HTR-8/SVneo (cell line): Measurements from ENCODE around the gene CACNA1D.
A peak's percentile ranks its signal among the peaks of the same experiment; 100 is the strongest.

Source experiments
- DNase-seq: peaks from one replicate; pipeline ENCODE4 v3.0.0; 2011; ENCODE audit warnings: low spot score, mixed read lengths; ENCODE audit not compliant: insufficient read length
- FAIRE-seq: peaks from 2 replicates; lab custom pipeline; 2011; peaks lifted over from hg19 to GRCh38; lab: Jason Lieb, UNC

The CACNA1D gene

GRCh38 chr3:53765753-53766152 is 271.3 kb downstream of the CACNA1D start:
- DNase-seq = no peak
- FAIRE-seq = no peak

GRCh38 chr3:53766706-53767105 is 272.3 kb downstream of the CACNA1D start:
- DNase-seq = no peak
- no peak for FAIRE-seq

- FAIRE-seq (no peak), DNase-seq (no peak)
These were observed 274.4 kb downstream of the CACNA1D start for GRCh38 chr3:53768478-53769459.

- DNase-seq (no peak), FAIRE-seq (no peak)
These were observed 278.2 kb downstream of the CACNA1D start for GRCh38 chr3:53772562-53772961.

GRCh38 chr3:53773021-53773436 is 278.6 kb downstream of the CACNA1D start:
- FAIRE-seq (no peak), DNase-seq (no peak)

- DNase-seq = no peak
- FAIRE-seq = no peak
These were observed 279.4 kb downstream of the CACNA1D start for GRCh38 chr3:53773611-53774368.

- FAIRE-seq (no peak), DNase-seq (no peak)
These were observed 280.0 kb downstream of the CACNA1D start for GRCh38 chr3:53774414-53774813.

GRCh38 chr3:53775018-53775417 is 280.6 kb downstream of the CACNA1D start:
- FAIRE-seq (no peak), DNase-seq (no peak)

GRCh38 chr3:53775834-53776251 is 281.4 kb downstream of the CACNA1D start:
- no peak for FAIRE-seq
- DNase-seq = no peak

- DNase-seq = no peak
- peak; percentile 13 for FAIRE-seq
These were observed 282.2 kb downstream of the CACNA1D start for GRCh38 chr3:53776494-53777101.

GRCh38 chr3:53777468-53777867 is 283.1 kb downstream of the CACNA1D start:
- FAIRE-seq (no peak), DNase-seq (no peak)

GRCh38 chr3:53778153-53778552 is 283.7 kb downstream of the CACNA1D start:
- no peak for DNase-seq
- FAIRE-seq = no peak

GRCh38 chr3:53780171-53780570 is 285.8 kb downstream of the CACNA1D start:
- FAIRE-seq (no peak), DNase-seq (no peak)

- FAIRE-seq = no peak
These were observed 286.4 kb downstream of the CACNA1D start for GRCh38 chr3:53780806-53781205.

GRCh38 chr3:53787016-53787415 is 292.6 kb downstream of the CACNA1D start:
- FAIRE-seq = no peak
- no peak for DNase-seq

More at GRCh38 chr3:53780806-53781205, 286.4 kb downstream of the CACNA1D start:
- DNase-seq = no peak

GRCh38 chr3:53788038-53788437 is 293.6 kb downstream of the CACNA1D start:
- FAIRE-seq (no peak), DNase-seq (no peak)

- FAIRE-seq (no peak), DNase-seq (no peak)
These were observed 295.0 kb downstream of the CACNA1D start for GRCh38 chr3:53789459-53789858.

- no peak for FAIRE-seq
- DNase-seq = no peak
These were observed 296.1 kb downstream of the CACNA1D start for GRCh38 chr3:53790470-53790869.

GRCh38 chr3:53791317-53791716 is 296.9 kb downstream of the CACNA1D start:
- FAIRE-seq = no peak
- DNase-seq = no peak

GRCh38 chr3:53792866-53793265 is 298.5 kb downstream of the CACNA1D start:
- DNase-seq (no peak), FAIRE-seq (no peak)

- no peak for FAIRE-seq
These were observed 300.2 kb downstream of the CACNA1D start for GRCh38 chr3:53794597-53794996.

More at GRCh38 chr3:53794597-53794996, 300.2 kb downstream of the CACNA1D start:
- no peak for DNase-seq
